IPS-11a (cell line): Measurements from ENCODE around the gene CAMK1D.

ENCODE experiments used
- H3K4me3 ChIP-seq: one replicate; pipeline ENCODE4 v1.5.1; 2013; ENCODE audit warnings: low read depth, low read length, control low read depth

Gene CAMK1D

GRCh38 chr10:12681252-12681651 lies 331.9 kb downstream of the CAMK1D start:
- no peak overlapping the region for H3K4me3 ChIP-seq

GRCh38 chr10:12684784-12685183 lies 335.4 kb downstream of the CAMK1D start:
- H3K4me3 ChIP-seq, result no peak overlapping the region

- H3K4me3 ChIP-seq, result no peak overlapping the region
Measured at GRCh38 chr10:12685261-12686058, 336.1 kb downstream of the CAMK1D start.

- H3K4me3 ChIP-seq, result no peak overlapping the region
Measured at GRCh38 chr10:12687996-12688395, 338.6 kb downstream of the CAMK1D start.

- H3K4me3 ChIP-seq, result no peak overlapping the region
Measured at GRCh38 chr10:12689893-12690292, 340.5 kb downstream of the CAMK1D start.

- H3K4me3 ChIP-seq, result no peak overlapping the region
Measured at GRCh38 chr10:12690525-12691126, 341.3 kb downstream of the CAMK1D start.

- H3K4me3 ChIP-seq, result no peak overlapping the region
Measured at GRCh38 chr10:12691596-12691995, 342.2 kb downstream of the CAMK1D start.

- no peak overlapping the region for H3K4me3 ChIP-seq
Measured at GRCh38 chr10:12697764-12698163, 348.4 kb downstream of the CAMK1D start.

GRCh38 chr10:12699258-12699700 lies 349.9 kb downstream of the CAMK1D start:
- no peak overlapping the region for H3K4me3 ChIP-seq

- H3K4me3 ChIP-seq, result no peak overlapping the region
Measured at GRCh38 chr10:12699781-12700556, 350.6 kb downstream of the CAMK1D start.

- H3K4me3 ChIP-seq, result no peak overlapping the region
Measured at GRCh38 chr10:12700557-12700874, 351.2 kb downstream of the CAMK1D start.

GRCh38 chr10:12701696-12702095 lies 352.3 kb downstream of the CAMK1D start:
- H3K4me3 ChIP-seq, result no peak overlapping the region

- no peak overlapping the region for H3K4me3 ChIP-seq
Measured at GRCh38 chr10:12702215-12702770, 352.9 kb downstream of the CAMK1D start.

GRCh38 chr10:12703126-12703525 lies 353.8 kb downstream of the CAMK1D start:
- no peak overlapping the region for H3K4me3 ChIP-seq

- no peak overlapping the region for H3K4me3 ChIP-seq
Measured at GRCh38 chr10:12703813-12704212, 354.5 kb downstream of the CAMK1D start.

- no peak overlapping the region for H3K4me3 ChIP-seq
Measured at GRCh38 chr10:12704488-12704887, 355.1 kb downstream of the CAMK1D start.

- no peak overlapping the region for H3K4me3 ChIP-seq
Measured at GRCh38 chr10:12705943-12706342, 356.6 kb downstream of the CAMK1D start.

GRCh38 chr10:12707461-12708185 lies 358.3 kb downstream of the CAMK1D start:
- no peak overlapping the region for H3K4me3 ChIP-seq

- H3K4me3 ChIP-seq, result no peak overlapping the region
Measured at GRCh38 chr10:12709000-12709401, 359.7 kb downstream of the CAMK1D start.

- H3K4me3 ChIP-seq, result no peak overlapping the region
Measured at GRCh38 chr10:12709521-12709963, 360.2 kb downstream of the CAMK1D start.

GRCh38 chr10:12710157-12710556 lies 360.8 kb downstream of the CAMK1D start:
- H3K4me3 ChIP-seq, result no peak overlapping the region
